ENCODE data around the gene HDAC4. TPM values are rescaled to one million over a fixed set of nuclear protein-coding genes. Genes with fewer than 3 reads are reported as not detected.
"Not testable (repeated sequence)": the region's sequence is repeated elsewhere in the genome, so short reads cannot be mapped to it uniquely, and the experiment has no call there.

The HDAC4 gene
- total RNA-seq: 10 to 100 TPM; 34.1 to 39.1 TPM

- Mint-ChIP-seq H3K27ac (peak within 1 kb of the TSS; percentile 97 to 100), H3K36me3 (peaks cover 18 to 19% of the 10 kb centered on the region in 2 donors), H3K9me3 (no peaks in the 10 kb centered on the region)
- no peak for DNase-seq (ENCODE audit: low spot score in 2 of 2)
- ATAC-seq: peak; percentile 80 to 82
Measured at GRCh38 chr2:239400596-239401066, at the start of gene HDAC4. Gene HDAC4, minus strand, starts transcription at chr2:239401020. Its CDS starts 48,321 bp downstream, at chr2:239352699.

- H3K27ac Mint-ChIP-seq; H3K36me3 Mint-ChIP-seq; ATAC-seq; DNase-seq (ENCODE audit: low spot score in 2 of 2): not testable (repeated sequence)
- H3K9me3 Mint-ChIP-seq: peaks cover 11 to 20% of the 10 kb centered on the region in 2 donors
Measured at GRCh38 chr2:239449468-239449867, 48.6 kb upstream of the HDAC4 start.

- ATAC-seq: no peak
- peaks cover 0 to 3% of the 10 kb centered on the region in 2 donors for H3K9me3 Mint-ChIP-seq
- no peak for DNase-seq (ENCODE audit: low spot score in 2 of 2)
- no peak overlapping the region for H3K27ac Mint-ChIP-seq
- H3K36me3 Mint-ChIP-seq: no peaks in the 10 kb centered on the region
Measured at GRCh38 chr2:239445771-239446524, 45.1 kb upstream of the HDAC4 start.

GRCh38 chr2:239444626-239445577 is 44.1 kb upstream of the HDAC4 start:
- Mint-ChIP-seq H3K9me3 (no peaks in the 10 kb centered on the region), H3K27ac (no peak overlapping the region), H3K36me3 (no peaks in the 10 kb centered on the region)
- DNase-seq (ENCODE audit: low spot score in 2 of 2) (no peak), ATAC-seq (no peak)

GRCh38 chr2:239443666-239444567 is 43.1 kb upstream of the HDAC4 start:
- ATAC-seq (no peak), DNase-seq (ENCODE audit: low spot score in 2 of 2) (no peak)
- H3K27ac Mint-ChIP-seq: peak overlapping the region in 1 of 2 donors; percentile 44
- no peaks in the 10 kb centered on the region for H3K36me3 Mint-ChIP-seq
- no peaks in the 10 kb centered on the region for H3K9me3 Mint-ChIP-seq

GRCh38 chr2:239443102-239443620 is 42.3 kb upstream of the HDAC4 start:
- H3K36me3 Mint-ChIP-seq: no peaks in the 10 kb centered on the region
- DNase-seq (ENCODE audit: low spot score in 2 of 2) (no peak), ATAC-seq (no peak)
- no peaks in the 10 kb centered on the region for H3K9me3 Mint-ChIP-seq
- no peak overlapping the region for H3K27ac Mint-ChIP-seq

- no peaks in the 10 kb centered on the region for H3K36me3 Mint-ChIP-seq
- H3K9me3 Mint-ChIP-seq: no peaks in the 10 kb centered on the region
- ATAC-seq: no peak
- no peak for DNase-seq (ENCODE audit: low spot score in 2 of 2)
- H3K27ac Mint-ChIP-seq: no peak overlapping the region
Measured at GRCh38 chr2:239442192-239442591, 41.4 kb upstream of the HDAC4 start.

- Mint-ChIP-seq H3K9me3 (no peaks in the 10 kb centered on the region), H3K36me3 (no peaks in the 10 kb centered on the region), H3K27ac (no peak overlapping the region)
- no peak for ATAC-seq
- DNase-seq (ENCODE audit: low spot score in 2 of 2): no peak
Measured at GRCh38 chr2:239441261-239442078, 40.6 kb upstream of the HDAC4 start.

GRCh38 chr2:239440511-239440959 is 39.7 kb upstream of the HDAC4 start:
- Mint-ChIP-seq H3K27ac (no peak overlapping the region), H3K9me3 (no peaks in the 10 kb centered on the region), H3K36me3 (no peaks in the 10 kb centered on the region)
- ATAC-seq (no peak), DNase-seq (ENCODE audit: low spot score in 2 of 2) (no peak)

GRCh38 chr2:239439754-239440315 is 39.0 kb upstream of the HDAC4 start:
- DNase-seq (ENCODE audit: low spot score in 2 of 2): no peak
- no peak for ATAC-seq
- no peaks in the 10 kb centered on the region for H3K36me3 Mint-ChIP-seq
- H3K27ac Mint-ChIP-seq: no peak overlapping the region
- no peaks in the 10 kb centered on the region for H3K9me3 Mint-ChIP-seq

- Mint-ChIP-seq H3K27ac (no peak overlapping the region), H3K36me3 (peaks cover 0 to 5% of the 10 kb centered on the region in 2 donors), H3K9me3 (peaks cover 0 to under 1% of the 10 kb centered on the region in 2 donors)
- DNase-seq (ENCODE audit: low spot score in 2 of 2): no peak
- no peak for ATAC-seq
Measured at GRCh38 chr2:239438995-239439753, 38.4 kb upstream of the HDAC4 start.

GRCh38 chr2:239438368-239438767 is 37.5 kb upstream of the HDAC4 start:
- Mint-ChIP-seq H3K27ac (no peak overlapping the region), H3K36me3 (peaks cover 8 to 12% of the 10 kb centered on the region in 2 donors), H3K9me3 (peaks cover 6 to 7% of the 10 kb centered on the region in 2 donors)
- no peak for ATAC-seq
- DNase-seq (ENCODE audit: low spot score in 2 of 2): no peak

- DNase-seq (ENCODE audit: low spot score in 2 of 2) (no peak), ATAC-seq (no peak)
- Mint-ChIP-seq H3K36me3 (peaks cover 9 to 12% of the 10 kb centered on the region in 2 donors), H3K9me3 (peaks cover 6 to 7% of the 10 kb centered on the region in 2 donors), H3K27ac (no peak overlapping the region)
Measured at GRCh38 chr2:239436669-239437335, 36.0 kb upstream of the HDAC4 start.

GRCh38 chr2:239436076-239436475 is 35.3 kb upstream of the HDAC4 start:
- peaks cover 9 to 12% of the 10 kb centered on the region in 2 donors for H3K36me3 Mint-ChIP-seq
- no peak for ATAC-seq
- DNase-seq (ENCODE audit: low spot score in 2 of 2): no peak
- H3K27ac Mint-ChIP-seq: no peak overlapping the region
- H3K9me3 Mint-ChIP-seq: peaks cover 6 to 7% of the 10 kb centered on the region in 2 donors

Data from activated naive CD4-positive, alpha-beta T cell treated with anti-CD3 and anti-CD28 coated beads, Interleukin-2, amount 50 U/mL, for 72 hours (primary cell).